ENCODE data around the gene SMIM11.

DNA sequence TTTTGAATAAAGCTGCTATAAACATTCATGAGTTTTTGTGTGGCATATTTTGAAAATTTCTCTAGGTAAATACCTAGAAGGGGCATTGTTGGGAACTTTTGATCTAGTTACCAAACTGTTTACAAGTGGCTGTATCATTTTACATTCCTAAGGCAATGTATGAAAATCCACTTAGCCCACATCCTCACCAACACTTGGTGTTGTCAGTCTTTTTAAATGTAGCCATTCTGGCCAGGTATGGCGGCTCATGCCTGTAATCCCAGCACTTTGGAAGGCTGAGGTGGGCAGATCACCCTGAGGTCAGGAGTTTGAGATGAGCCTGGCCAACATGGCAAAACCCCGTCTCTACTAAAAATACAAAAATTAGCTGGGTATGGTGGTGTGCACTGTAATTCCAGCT is 17.4 kb upstream of the SMIM11 start:
- no peak for TF ChIP-seq CHD2 (IDR thresholded peaks at IDR 0.05; ENCODE audit: borderline replicate concordance, low read depth, low read length)
- no peak for TF ChIP-seq SPI1 (IDR thresholded peaks at IDR 0.05; ENCODE audit: borderline replicate concordance, insufficient read depth, low read depth, low read length)
- no peak for TF ChIP-seq POLR2AphosphoS5 (IDR thresholded peaks at IDR 0.05; ENCODE audit: low read length)
- TF ChIP-seq ZNF24 (IDR thresholded peaks at IDR 0.05): no peak
- TF ChIP-seq EZH2 (IDR thresholded peaks at IDR 0.05; ENCODE audit: borderline replicate concordance, control insufficient read depth, low read depth, low read length): no peak
- no peak for TF ChIP-seq TCF7 (IDR thresholded peaks at IDR 0.05; ENCODE audit: borderline replicate concordance)
- no peak for TF ChIP-seq LARP7 (IDR thresholded peaks at IDR 0.05)
- no peak for TF ChIP-seq POLR2A (IDR thresholded peaks at IDR 0.05; ENCODE audit: low read depth, low read length)
- TF ChIP-seq, protein P1, sequence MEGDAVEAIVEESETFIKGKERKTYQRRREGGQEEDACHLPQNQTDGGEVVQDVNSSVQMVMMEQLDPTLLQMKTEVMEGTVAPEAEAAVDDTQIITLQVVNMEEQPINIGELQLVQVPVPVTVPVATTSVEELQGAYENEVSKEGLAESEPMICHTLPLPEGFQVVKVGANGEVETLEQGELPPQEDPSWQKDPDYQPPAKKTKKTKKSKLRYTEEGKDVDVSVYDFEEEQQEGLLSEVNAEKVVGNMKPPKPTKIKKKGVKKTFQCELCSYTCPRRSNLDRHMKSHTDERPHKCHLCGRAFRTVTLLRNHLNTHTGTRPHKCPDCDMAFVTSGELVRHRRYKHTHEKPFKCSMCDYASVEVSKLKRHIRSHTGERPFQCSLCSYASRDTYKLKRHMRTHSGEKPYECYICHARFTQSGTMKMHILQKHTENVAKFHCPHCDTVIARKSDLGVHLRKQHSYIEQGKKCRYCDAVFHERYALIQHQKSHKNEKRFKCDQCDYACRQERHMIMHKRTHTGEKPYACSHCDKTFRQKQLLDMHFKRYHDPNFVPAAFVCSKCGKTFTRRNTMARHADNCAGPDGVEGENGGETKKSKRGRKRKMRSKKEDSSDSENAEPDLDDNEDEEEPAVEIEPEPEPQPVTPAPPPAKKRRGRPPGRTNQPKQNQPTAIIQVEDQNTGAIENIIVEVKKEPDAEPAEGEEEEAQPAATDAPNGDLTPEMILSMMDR (IDR thresholded peaks at IDR 0.05 in 2 of 3, conservative IDR thresholded peaks at IDR 0.05 in 1 of 3; ENCODE audit: control insufficient read depth in 2 of 3, extremely low read depth in 1 of 3, insufficient read depth in 1 of 3, low read depth in 3 of 3, low read length in 3 of 3): no peak
- TF ChIP-seq RCOR1 (conservative IDR thresholded peaks at IDR 0.05; ENCODE audit: low read depth, low read length): no peak
- TF ChIP-seq ASH2L (IDR thresholded peaks at IDR 0.05; ENCODE audit: borderline replicate concordance, low read depth): no peak
